Fibroblast of gingiva (primary cell): Measurements from ENCODE around the gene SEMA6B.
"Not testable (repeated sequence)": the region's sequence is repeated elsewhere in the genome, so short reads cannot be mapped to it uniquely, and the experiment has no call there.

Experiments used
- DNase-seq: peaks from one replicate; pipeline ENCODE4 v3.0.0-alpha.2; 2011; ENCODE audit warnings: low read depth

Gene SEMA6B

DNA sequence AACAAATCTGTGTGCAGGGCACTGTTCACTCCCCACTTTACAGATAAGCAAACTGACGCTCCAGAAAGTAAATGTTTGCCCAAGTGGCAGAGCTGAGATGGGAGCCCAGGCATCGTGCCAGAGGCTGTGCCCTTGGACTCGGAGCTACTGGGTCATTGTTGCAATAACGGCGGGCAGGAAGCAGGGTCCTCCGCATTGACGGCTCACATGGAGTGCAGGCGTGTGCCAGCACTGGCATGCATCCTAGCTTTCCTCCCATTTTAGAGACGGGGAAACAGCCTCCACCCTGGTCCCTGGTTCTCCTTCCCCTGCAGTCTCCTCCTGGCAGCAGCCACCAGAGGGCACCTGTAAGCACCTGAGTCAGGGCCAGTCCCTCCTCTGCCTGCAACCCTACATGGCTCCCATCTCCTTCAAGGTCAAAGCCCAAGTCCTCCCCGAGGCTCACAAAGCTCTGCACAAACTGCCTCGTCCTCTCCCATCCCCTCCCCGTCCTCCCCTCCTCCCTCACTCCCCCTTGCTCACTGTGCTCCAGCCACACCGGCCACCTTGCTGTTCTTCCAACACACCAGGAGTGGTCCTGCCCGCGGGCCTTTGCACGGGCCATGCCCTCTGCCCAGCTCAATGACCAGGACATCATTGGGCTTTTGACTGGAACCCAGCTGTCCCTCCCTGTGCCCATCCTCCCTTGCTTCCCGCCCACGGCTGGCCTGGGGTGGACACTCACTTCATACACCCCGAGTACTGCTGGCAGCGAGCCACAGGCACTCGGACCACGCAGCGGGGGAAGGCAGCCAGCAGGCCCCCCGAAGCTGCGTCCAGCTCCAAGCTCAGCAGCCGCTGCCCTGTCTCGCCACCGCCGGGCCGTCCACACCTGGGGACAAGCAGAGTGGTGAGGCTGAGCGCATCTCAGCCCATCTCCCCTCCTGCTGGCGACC is 11.9 kb downstream of the SEMA6B start:
- no peak for DNase-seq

- no peak for DNase-seq
These were observed 15.4 kb downstream of the SEMA6B start for GRCh38 chr19:4543842-4544647.

- no peak for DNase-seq
These were observed 16.3 kb downstream of the SEMA6B start for GRCh38 chr19:4542896-4543841.

DNA sequence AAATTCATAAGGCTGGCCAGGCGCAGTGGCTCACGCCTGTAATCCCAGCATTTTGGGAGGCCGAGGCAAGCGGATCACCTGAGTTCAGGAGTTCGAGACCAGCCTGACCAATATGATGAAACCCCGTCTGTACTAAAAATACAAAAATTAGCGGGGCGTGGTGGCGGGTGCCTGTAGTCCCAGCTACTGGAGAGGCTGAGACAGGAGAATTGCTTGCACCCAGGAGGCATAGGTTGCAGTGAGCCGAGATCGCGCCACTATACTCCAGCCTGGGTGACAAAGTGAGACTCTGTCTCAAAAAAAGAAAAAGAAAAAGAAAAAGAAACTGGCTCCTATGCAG is 17.7 kb downstream of the SEMA6B start:
- not testable (repeated sequence) for DNase-seq

DNA sequence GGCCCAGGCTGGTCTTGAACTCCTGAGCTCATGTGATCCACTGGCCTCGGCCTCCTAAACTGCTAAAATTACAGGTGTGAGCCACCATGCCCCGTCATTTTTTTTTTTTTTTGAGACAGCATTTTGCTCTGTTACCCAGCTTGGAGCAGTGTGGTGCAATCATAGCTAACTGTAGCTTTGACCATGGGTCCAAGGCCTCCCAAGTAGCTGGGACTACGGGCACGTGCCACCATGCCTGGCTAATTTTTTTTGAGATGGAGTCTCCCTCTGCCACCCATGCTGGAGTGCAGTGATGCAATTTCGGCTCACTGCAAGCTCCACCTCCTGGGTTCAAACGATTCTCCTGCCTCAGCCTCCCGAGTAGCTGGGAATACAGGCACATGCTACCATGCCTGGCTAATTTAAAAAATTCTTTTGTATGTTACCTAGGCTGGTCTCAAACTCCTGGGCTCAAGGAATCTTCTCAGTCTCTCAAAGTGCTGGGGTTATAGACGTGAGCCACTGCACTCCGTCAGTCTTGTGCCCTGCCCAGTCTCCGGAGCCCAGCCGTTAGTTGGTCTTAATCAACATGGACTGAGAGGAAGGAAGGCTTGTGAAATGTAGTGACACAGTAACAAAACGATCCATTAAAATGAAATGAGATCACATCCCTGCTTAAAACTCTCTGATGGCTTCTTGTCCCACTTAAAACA is 18.2 kb downstream of the SEMA6B start:
- DNase-seq = no peak

DNA sequence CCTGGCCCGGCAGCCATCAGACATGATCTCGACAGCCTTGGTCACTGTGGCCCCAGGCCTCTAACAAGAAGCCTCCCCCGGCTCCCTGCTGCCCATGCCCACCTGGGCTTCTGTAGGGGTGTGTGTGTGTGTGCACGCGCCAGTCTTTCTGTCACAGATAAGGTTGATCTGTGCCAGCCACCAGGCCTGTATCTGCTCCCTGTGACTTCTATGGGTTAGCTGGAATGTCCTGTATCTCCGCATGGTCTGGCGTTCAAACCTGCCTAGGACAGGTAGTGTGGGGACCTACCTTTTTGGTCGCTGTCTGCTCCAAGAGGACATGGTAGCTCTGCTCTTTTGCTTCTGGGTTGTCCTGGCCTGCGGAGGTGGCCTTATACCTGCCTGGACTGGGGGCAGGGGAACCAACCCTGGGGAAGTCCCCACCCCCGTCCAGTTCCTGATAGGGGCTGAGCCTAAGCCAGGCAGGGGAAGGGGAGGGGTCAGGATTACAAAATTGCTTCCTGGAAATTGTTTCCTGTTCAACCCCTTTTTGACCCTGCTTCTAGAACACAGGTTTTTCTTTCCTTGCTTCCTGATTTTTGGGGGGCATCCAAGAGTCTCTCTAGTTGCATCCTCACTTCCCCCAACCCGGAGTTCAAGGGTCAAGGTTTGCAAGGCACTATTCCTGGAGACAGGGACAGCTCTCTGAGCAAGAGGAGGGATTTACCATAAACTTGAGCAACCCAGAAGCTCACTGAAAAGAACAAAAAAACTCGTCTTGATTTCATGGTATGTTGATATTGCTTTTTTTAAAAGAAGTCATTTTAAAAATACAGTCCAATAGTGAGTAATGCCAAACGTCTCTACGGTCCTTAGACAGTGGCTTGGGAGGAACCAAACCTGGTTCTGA is 19.5 kb downstream of the SEMA6B start, which contains the start of gene LRG1:
LRG1 (minus strand) TSS at position 344 of the 889 bp plus-strand sequence; CDS start at position 321, 23 bp downstream.
- DNase-seq = no peak

DNA sequence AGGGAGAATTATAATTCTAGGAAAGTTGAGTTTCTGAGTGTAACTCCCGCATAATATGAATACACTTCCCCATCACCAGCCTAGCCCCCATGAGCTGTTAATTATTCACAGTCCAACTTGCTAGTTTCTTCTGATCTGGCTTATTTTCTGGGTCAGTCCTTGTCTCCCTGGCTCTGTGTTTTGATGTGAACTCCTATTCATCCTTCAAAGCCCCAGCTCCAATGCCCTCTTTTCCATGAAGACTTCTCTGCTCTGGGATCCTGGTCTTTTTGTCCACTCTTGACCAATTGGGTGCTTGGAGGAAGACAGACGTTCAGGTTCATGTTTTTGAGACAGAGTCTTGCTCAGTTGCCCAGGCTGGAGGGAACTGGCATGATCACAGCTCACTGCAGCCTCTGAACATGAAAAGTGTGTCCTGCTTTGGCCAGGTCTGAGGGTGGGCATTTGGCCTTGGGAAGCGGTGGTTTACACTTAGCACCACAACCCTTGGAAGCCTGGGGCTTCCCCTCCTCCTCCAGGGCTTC is 20.3 kb downstream of the SEMA6B start:
- DNase-seq = no peak

DNA sequence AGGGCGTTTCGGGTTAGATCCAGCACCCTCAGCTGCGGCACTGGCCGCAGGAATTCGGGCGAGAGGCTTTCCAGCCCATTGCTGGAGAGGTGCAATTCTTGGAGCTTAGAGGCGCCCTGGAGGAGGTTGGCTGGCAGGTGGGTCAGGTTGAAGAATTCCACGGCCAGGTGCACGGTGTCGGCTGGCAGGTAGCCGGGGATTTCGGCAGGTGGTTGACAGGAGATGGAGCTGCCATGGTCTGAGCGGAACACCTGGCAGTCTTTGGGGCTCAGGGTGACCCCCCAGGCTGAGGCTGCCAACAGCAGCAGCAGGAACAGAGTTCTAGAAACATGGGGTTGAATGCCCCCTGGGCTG is 20.9 kb downstream of the SEMA6B start:
- no peak for DNase-seq

GRCh38 chr19:4537953-4538600 is 21.4 kb downstream of the SEMA6B start:
- no peak for DNase-seq

- no peak for DNase-seq
These were observed 22.7 kb downstream of the SEMA6B start for GRCh38 chr19:4536798-4537197.

GRCh38 chr19:4534836-4535658 is 24.4 kb downstream of the SEMA6B start, which contains the start of gene PLIN5:
TSS of gene PLIN5 (minus strand) at chr19:4535224. CDS start at chr19:4534074, 1,150 bp downstream.
- no peak for DNase-seq

GRCh38 chr19:4533835-4534424 is 25.6 kb downstream of the SEMA6B start:
- no peak for DNase-seq

GRCh38 chr19:4533334-4533733 is 26.1 kb downstream of the SEMA6B start:
- DNase-seq = no peak

DNA sequence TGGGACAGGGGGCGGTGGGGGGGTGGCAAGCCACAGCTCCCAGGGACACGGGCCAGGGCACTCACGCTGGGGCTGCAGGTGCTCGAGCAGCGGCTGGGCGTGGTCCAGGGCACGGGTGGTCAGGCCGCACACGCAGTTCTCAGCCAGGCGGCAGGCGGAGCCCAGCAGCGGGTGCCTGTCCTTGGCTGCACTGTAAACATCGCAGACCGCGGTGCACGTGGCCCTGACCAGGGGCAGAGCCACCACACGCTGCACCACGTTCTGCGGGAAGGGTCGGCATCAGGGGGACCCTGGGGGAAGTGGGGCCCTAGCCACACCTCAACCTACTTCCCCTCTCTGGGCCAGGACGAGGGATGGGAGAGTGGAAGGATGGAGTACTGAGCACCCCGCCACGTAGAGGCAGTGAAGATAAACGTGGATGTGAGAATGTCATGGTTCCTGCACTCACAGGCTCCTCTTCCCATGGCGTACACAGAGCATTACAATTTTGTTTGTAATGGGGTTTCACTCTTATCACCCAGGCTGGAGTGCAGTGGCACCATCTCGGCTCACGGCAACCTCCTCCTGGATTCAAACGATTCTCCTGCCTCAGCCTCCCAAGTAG is 27.8 kb downstream of the SEMA6B start:
- DNase-seq = no peak

GRCh38 chr19:4529924-4530522 is 29.5 kb downstream of the SEMA6B start:
- DNase-seq = no peak

DNA sequence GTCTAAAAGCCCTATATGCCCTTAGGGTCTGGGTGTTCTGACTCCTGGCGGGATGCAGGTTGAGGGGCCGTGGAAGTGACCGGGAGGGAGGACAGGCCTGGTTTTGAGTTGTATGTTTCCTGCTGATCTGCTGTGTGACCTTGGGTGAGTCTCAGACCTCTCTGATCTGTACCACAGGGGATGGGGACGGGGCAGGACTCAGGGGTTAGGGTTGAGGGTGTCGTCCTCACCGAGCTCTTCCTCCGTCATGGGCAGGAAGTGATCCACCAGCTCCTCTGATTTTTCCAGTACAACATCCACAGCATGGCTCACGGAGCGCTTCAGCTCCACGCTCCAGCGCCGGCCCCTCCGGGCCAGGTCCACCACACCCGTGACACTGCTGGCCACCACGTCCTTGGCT is 30.6 kb downstream of the SEMA6B start:
- DNase-seq = no peak

DNA sequence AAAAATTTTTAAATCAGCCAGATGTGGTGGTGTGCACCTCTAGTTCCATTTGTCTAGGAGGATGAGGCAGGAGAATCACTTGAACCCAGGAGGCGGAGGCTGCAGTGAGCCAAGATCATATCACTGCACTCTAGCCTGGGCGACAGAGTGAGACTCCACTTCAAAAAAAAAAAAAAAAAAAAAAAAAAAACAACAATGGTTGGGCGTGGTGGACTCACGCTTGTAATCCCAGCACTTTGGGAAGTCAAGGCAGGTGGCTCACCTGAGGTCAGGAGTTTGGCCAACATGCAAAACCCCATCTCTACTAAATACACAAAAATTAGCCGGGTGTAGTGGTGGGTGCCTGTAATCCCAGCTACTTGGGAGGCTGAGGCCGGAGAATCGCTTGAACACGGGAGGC is 32.1 kb downstream of the SEMA6B start:
- DNase-seq = not testable (repeated sequence)
